ENCODE results near the gene TTC22. TPM values are rescaled to one million over a fixed set of nuclear protein-coding genes. Genes with fewer than 3 reads are reported as not detected.

The TTC22 gene
- total RNA-seq, 1 experiment from 2014 or later: 3.0 TPM

GRCh38 chr1:54842206-54842915, 41.2 kb upstream of the TTC22 start:
- ChIA-PET POLR2A (no interaction called here), CTCF (no interaction called here)
- H3K27ac Mint-ChIP-seq (ENCODE audit: low read depth, unreplicated experiment): no peak overlapping the region
- H3K36me3 Mint-ChIP-seq (ENCODE audit: insufficient read depth, unreplicated experiment): peaks cover 14% of the 10 kb centered on the region
- TF ChIP-seq, protein P1, sequence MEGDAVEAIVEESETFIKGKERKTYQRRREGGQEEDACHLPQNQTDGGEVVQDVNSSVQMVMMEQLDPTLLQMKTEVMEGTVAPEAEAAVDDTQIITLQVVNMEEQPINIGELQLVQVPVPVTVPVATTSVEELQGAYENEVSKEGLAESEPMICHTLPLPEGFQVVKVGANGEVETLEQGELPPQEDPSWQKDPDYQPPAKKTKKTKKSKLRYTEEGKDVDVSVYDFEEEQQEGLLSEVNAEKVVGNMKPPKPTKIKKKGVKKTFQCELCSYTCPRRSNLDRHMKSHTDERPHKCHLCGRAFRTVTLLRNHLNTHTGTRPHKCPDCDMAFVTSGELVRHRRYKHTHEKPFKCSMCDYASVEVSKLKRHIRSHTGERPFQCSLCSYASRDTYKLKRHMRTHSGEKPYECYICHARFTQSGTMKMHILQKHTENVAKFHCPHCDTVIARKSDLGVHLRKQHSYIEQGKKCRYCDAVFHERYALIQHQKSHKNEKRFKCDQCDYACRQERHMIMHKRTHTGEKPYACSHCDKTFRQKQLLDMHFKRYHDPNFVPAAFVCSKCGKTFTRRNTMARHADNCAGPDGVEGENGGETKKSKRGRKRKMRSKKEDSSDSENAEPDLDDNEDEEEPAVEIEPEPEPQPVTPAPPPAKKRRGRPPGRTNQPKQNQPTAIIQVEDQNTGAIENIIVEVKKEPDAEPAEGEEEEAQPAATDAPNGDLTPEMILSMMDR (IDR thresholded peaks at IDR 0.05; ENCODE audit: unreplicated experiment): no peak
- H3K9me3 Mint-ChIP-seq (ENCODE audit: unreplicated experiment): no peaks in the 10 kb centered on the region
- BruUV-seq (replicated peaks): no TSS peak
- H3K4me3 Mint-ChIP-seq (ENCODE audit: unreplicated experiment): no peak overlapping the region
- DNase-seq (ENCODE audit: unreplicated experiment): no peak
- peaks cover 4% of the 10 kb centered on the region for H3K4me1 Mint-ChIP-seq (ENCODE audit: insufficient read depth, unreplicated experiment)
- intact Hi-C loops (cut with micrococcal nuclease): no loop called here
- H3K27me3 Mint-ChIP-seq (ENCODE audit: insufficient read depth, unreplicated experiment): no peaks in the 10 kb centered on the region

DNA sequence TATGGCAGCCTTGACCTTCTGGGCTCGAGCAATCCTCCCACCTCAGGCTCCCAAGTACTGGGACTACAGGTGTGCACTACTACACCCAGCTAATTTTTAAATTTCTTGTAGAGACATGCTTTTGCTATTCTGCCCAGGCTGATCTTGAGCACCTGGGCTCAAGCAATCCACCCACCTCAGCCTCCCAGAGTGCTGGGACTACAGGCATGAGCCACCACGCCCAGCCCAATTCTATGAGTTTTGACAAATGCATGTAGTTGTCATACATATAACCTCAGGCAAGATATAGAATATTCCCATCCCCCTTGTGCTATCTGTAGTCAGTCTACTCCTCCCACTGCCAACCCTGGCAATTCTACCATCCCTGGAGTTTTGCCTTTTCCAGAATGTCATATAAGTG, 38.7 kb upstream of the TTC22 start:
- H3K36me3 Mint-ChIP-seq (ENCODE audit: insufficient read depth, unreplicated experiment): no peaks in the 10 kb centered on the region
- ChIA-PET POLR2A (interaction anchor here (0.7 to 1.5 kb wide), 2 partner anchors 11 to 1254 kb away, joined by 3 to 4 read pairs; no protein-coding TSS in a partner anchor), CTCF (interaction anchor here (0.6 to 1.0 kb wide), 2 partner anchors 9 to 605 kb away, joined by 3 to 7 read pairs; no protein-coding TSS in a partner anchor)
- H3K4me1 Mint-ChIP-seq (ENCODE audit: insufficient read depth, unreplicated experiment): peaks cover 4% of the 10 kb centered on the region
- H3K27ac Mint-ChIP-seq (ENCODE audit: low read depth, unreplicated experiment): peak overlapping the region; percentile 11
- TF ChIP-seq, protein P1 (IDR thresholded peaks at IDR 0.05; ENCODE audit: unreplicated experiment): no peak
- H3K27me3 Mint-ChIP-seq (ENCODE audit: insufficient read depth, unreplicated experiment): peaks cover 11% of the 10 kb centered on the region
- no peak overlapping the region for H3K4me3 Mint-ChIP-seq (ENCODE audit: unreplicated experiment)
- intact Hi-C loops (cut with micrococcal nuclease): no loop called here
- BruUV-seq (replicated peaks): no TSS peak
- H3K9me3 Mint-ChIP-seq (ENCODE audit: unreplicated experiment): no peaks in the 10 kb centered on the region
- DNase-seq (ENCODE audit: unreplicated experiment): no peak

GRCh38 chr1:54838565-54839180, 37.5 kb upstream of the TTC22 start:
- Mint-ChIP-seq H3K9me3 (ENCODE audit: unreplicated experiment) (no peaks in the 10 kb centered on the region), H3K36me3 (ENCODE audit: insufficient read depth, unreplicated experiment) (no peaks in the 10 kb centered on the region), H3K27ac (ENCODE audit: low read depth, unreplicated experiment) (no peak overlapping the region), H3K4me1 (ENCODE audit: insufficient read depth, unreplicated experiment) (peaks cover 4% of the 10 kb centered on the region), H3K4me3 (ENCODE audit: unreplicated experiment) (no peak overlapping the region), H3K27me3 (ENCODE audit: insufficient read depth, unreplicated experiment) (peaks cover 11% of the 10 kb centered on the region)
- TF ChIP-seq, protein P1 (IDR thresholded peaks at IDR 0.05; ENCODE audit: unreplicated experiment): no peak
- BruUV-seq (replicated peaks): no TSS peak
- POLR2A ChIA-PET: no interaction called here
- CTCF ChIA-PET: interaction anchor here (0.6 kb wide), 2 partner anchors 267 to 339 kb away, joined by 3 read pairs; no protein-coding TSS in a partner anchor
- DNase-seq (ENCODE audit: unreplicated experiment): no peak
- intact Hi-C loops (cut with micrococcal nuclease): no loop called here

DNA sequence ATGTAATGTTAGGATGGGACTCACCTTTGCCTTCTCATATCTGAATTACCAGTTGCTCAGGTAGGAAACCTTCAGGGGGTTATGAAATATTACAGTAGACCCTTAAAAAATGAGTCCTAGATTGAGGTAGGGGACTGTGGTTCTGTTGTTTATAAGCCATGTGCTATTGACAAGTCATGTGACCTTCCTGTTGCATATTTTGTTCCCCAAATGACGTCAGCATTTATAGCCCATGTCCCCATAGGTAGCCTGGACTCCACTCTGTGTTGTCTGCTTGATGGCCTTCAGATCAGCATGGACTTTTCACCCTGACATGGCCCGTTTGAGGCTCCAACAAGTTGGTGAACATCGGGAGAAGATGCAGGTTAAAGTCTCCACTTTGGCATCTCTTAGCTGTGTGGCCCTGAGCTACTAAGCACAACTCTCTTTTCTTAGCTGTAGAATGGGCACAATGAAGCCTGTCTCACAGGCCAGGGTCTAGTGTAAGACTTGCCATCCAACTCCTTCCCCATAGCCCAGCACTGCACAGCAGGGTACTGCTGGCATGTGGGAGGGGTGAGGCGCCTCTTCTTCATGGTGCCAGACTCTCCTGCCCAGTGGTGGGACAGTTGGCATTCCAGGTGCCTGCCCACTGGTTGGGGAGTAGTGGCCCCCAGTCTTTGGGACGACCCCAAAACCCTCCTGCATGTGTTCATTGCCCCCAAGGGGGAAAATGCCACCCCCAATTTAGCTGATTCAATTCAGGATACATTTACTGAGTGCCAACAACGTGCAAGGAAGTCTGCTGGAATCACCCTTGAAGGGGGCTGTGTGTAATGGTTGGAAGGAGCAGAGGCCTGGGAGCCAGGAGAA, 36.1 kb upstream of the TTC22 start:
- peaks cover 4% of the 10 kb centered on the region for H3K4me1 Mint-ChIP-seq (ENCODE audit: insufficient read depth, unreplicated experiment)
- POLR2A ChIA-PET: no interaction called here
- no peak overlapping the region for H3K27ac Mint-ChIP-seq (ENCODE audit: low read depth, unreplicated experiment)
- CTCF ChIA-PET: no interaction called here
- BruUV-seq (replicated peaks): no TSS peak
- no peaks in the 10 kb centered on the region for H3K9me3 Mint-ChIP-seq (ENCODE audit: unreplicated experiment)
- TF ChIP-seq, protein P1 (IDR thresholded peaks at IDR 0.05; ENCODE audit: unreplicated experiment): no peak
- no peaks in the 10 kb centered on the region for H3K36me3 Mint-ChIP-seq (ENCODE audit: insufficient read depth, unreplicated experiment)
- H3K4me3 Mint-ChIP-seq (ENCODE audit: unreplicated experiment): no peak overlapping the region
- intact Hi-C loops (cut with micrococcal nuclease): no loop called here
- no peak for DNase-seq (ENCODE audit: unreplicated experiment)
- peaks cover 11% of the 10 kb centered on the region for H3K27me3 Mint-ChIP-seq (ENCODE audit: insufficient read depth, unreplicated experiment)

Data from MCF 10A (cell line).